SK-N-MC (cell line): ENCODE data around the gene GPR17.

ENCODE experiments used
- DNase-seq: peaks from one replicate; pipeline ENCODE4 v3.0.0-alpha.2; 2011; ENCODE audit warnings: low read depth, low spot score
- H3K27ac ChIP-seq: fragments of 200-600 bp; sonication (generic); 2 replicates; pipeline ENCODE4 v1.5.1; 2016; ENCODE audit warnings: mixed run types
- H3K36me3 ChIP-seq: fragments of 200-600 bp; sonication (generic); 2 replicates; pipeline ENCODE4 v1.6.1; 2017; ENCODE audit warnings: antibody characterized with exemption, low read length, mixed read lengths; ENCODE audit not compliant: insufficient read depth
- H3K4me3 ChIP-seq: fragments of 200-600 bp; sonication (generic); 2 replicates; pipeline ENCODE4 v1.5.1; 2016
- H3K9ac ChIP-seq: fragments of 200-600 bp; sonication (generic); 2 replicates; pipeline ENCODE4 v1.8.0; 2017; ENCODE audit warnings: mixed run types, mixed read lengths; ENCODE audit not compliant: insufficient read length
- H3K9me3 ChIP-seq: fragments of 200-600 bp; sonication (generic); 2 replicates; pipeline ENCODE4 v1.6.1; 2017; ENCODE audit warnings: low read depth, mild to moderate bottlenecking, antibody characterized with exemption, low read length, moderate library complexity, mixed read lengths
- EZH2 ChIP-seq: fragments of 200-600 bp; sonication (generic); IDR thresholded peaks from one replicate; pipeline ENCODE4 v1.6.1; 2017; ENCODE audit warnings: antibody characterized with exemption
- FOXP2 ChIP-seq: optimal IDR thresholded peaks from 2 replicates; pipeline ENCODE3; 2011; ENCODE audit warnings: mild to moderate bottlenecking, moderate library complexity; ENCODE audit not compliant: insufficient read depth; ENCODE audit errors: extremely low read length, control extremely low read depth
- POLR2AphosphoS5 ChIP-seq: IDR thresholded peaks from 2 replicates; pipeline ENCODE4 v1.6.1; 2012; ENCODE audit warnings: mild to moderate bottlenecking, low read depth, low read length, borderline replicate concordance

GPR17 gene

GRCh38 chr2:127645395-127646291 lies at the start of gene GPR17:
GPR17 (plus strand) TSS chr2:127646153; CDS start chr2:127650736, 4,583 bp downstream.
- TF ChIP-seq EZH2 (no peak), FOXP2 (no peak), POLR2AphosphoS5 (no peak)
- H3K9ac ChIP-seq, result peak within 1 kb of the TSS; percentile 0
- H3K27ac ChIP-seq, result peak within 1 kb of the TSS; percentile 95
- no peak within 1 kb of the TSS for H3K4me3 ChIP-seq
- no peaks in the 10 kb centered on the region for H3K9me3 ChIP-seq
- no peak for DNase-seq
- H3K36me3 ChIP-seq, result no peaks in the 10 kb centered on the region

- TF ChIP-seq POLR2AphosphoS5, result no peak
- TF ChIP-seq EZH2, result no peak
- no peak for TF ChIP-seq FOXP2
- no peak for DNase-seq
- Histone ChIP-seq H3K4me3 (no peak overlapping the region), H3K9me3 (no peaks in the 10 kb centered on the region; the same call in 1 of the 2 replicates), H3K36me3 (no peaks in the 10 kb centered on the region), H3K27ac (no peak overlapping the region), H3K9ac (no peak overlapping the region)
These were observed 49.5 kb upstream of the GPR17 start for GRCh38 chr2:127596311-127597045.

GRCh38 chr2:127597046-127597983 lies 48.6 kb upstream of the GPR17 start:
- Histone ChIP-seq H3K9ac (no peak overlapping the region), H3K27ac (no peak overlapping the region), H3K36me3 (no peaks in the 10 kb centered on the region), H3K4me3 (no peak overlapping the region), H3K9me3 (peaks cover 4% of the 10 kb centered on the region; the same call in 1 of the 2 replicates)
- TF ChIP-seq EZH2, result no peak
- no peak for TF ChIP-seq FOXP2
- TF ChIP-seq POLR2AphosphoS5, result no peak
- DNase-seq, result no peak

GRCh38 chr2:127597984-127598380 lies 48.0 kb upstream of the GPR17 start:
- Histone ChIP-seq H3K27ac (no peak overlapping the region), H3K36me3 (no peaks in the 10 kb centered on the region), H3K9ac (no peak overlapping the region), H3K9me3 (peaks cover 4% of the 10 kb centered on the region; the same call in 1 of the 2 replicates), H3K4me3 (no peak overlapping the region)
- DNase-seq, result no peak
- no peak for TF ChIP-seq POLR2AphosphoS5
- no peak for TF ChIP-seq FOXP2
- TF ChIP-seq EZH2, result no peak

- no peak overlapping the region for H3K4me3 ChIP-seq
- TF ChIP-seq FOXP2, result no peak
- no peak for TF ChIP-seq POLR2AphosphoS5
- no peak for TF ChIP-seq EZH2
- H3K27ac ChIP-seq, result no peak overlapping the region
- no peaks in the 10 kb centered on the region for H3K36me3 ChIP-seq
- H3K9ac ChIP-seq, result no peak overlapping the region
- H3K9me3 ChIP-seq, result peaks cover 4% of the 10 kb centered on the region; the same call in 1 of the 2 replicates
- DNase-seq, result no peak
These were observed 47.2 kb upstream of the GPR17 start for GRCh38 chr2:127598711-127599110.

- no peak for DNase-seq
- no peak overlapping the region for H3K4me3 ChIP-seq
- no peak overlapping the region for H3K9ac ChIP-seq
- no peak overlapping the region for H3K27ac ChIP-seq
- TF ChIP-seq FOXP2 (no peak), POLR2AphosphoS5 (no peak), EZH2 (no peak)
- no peaks in the 10 kb centered on the region for H3K36me3 ChIP-seq
- peaks cover 4% of the 10 kb centered on the region; the same call in 1 of the 2 replicates for H3K9me3 ChIP-seq
These were observed 46.7 kb upstream of the GPR17 start for GRCh38 chr2:127599211-127599610.

- DNase-seq, result no peak
- no peak overlapping the region for H3K4me3 ChIP-seq
- H3K9ac ChIP-seq, result no peak overlapping the region
- TF ChIP-seq FOXP2 (no peak), POLR2AphosphoS5 (no peak), EZH2 (no peak)
- H3K27ac ChIP-seq, result no peak overlapping the region
- no peaks in the 10 kb centered on the region for H3K36me3 ChIP-seq
- 0 out of 2 replicates have a peak, but pooled peaks cover 4% of the 10 kb centered on the region for H3K9me3 ChIP-seq
These were observed 41.0 kb upstream of the GPR17 start for GRCh38 chr2:127604986-127605385.
